B cell (primary cell): ENCODE measurements around the gene SUGP2. TPM values are rescaled to one million over a fixed set of nuclear protein-coding genes. Genes with fewer than 3 reads are reported as not detected.

Experiments used
- ATAC-seq: fragments of 200-7000 bp; cut with Tn5 transposase; one replicate; pipeline ENCODE4 v1.10.0; 2021; ENCODE audit warnings: low read depth, mild to moderate bottlenecking, moderate number of reproducible peaks, moderate library complexity
- CTCF ChIA-PET: fragments of 350-600 bp; sonication (Branson Sonifier 250); formaldehyde crosslinking; loops from one replicate; lab custom pipeline; 2021; ENCODE audit warnings: antibody characterized with exemption, inconsistent platforms; lab: Charles Lee
- POLR2A ChIA-PET: fragments of 350-600 bp; sonication (Branson Sonifier 250); formaldehyde crosslinking; loops from one replicate; lab custom pipeline; 2021; ENCODE audit warnings: antibody characterized with exemption; lab: Charles Lee
- DNase-seq: peaks from one replicate; pipeline ENCODE4 v3.0.0; 2013
- H2AFZ ChIP-seq: 2 replicates; pipeline ENCODE4 v1.6.1; 2012; ENCODE audit warnings: mild to moderate bottlenecking, low read depth, low read length; ENCODE audit not compliant: insufficient read depth, poor library complexity, severe bottlenecking
- H3K27ac ChIP-seq, 2 donors: 1 replicate in 1 of 2; 2 replicates in 1 of 2; pipeline ENCODE4 v1.5.1; 2012 to 2013; ENCODE audit warnings: low read length in 2 of 2, mild to moderate bottlenecking in 2 of 2, moderate library complexity in 1 of 2
- H3K27me3 ChIP-seq, 4 experiments: fragments of 200-600 bp in 1 of 4; sonication (generic) in 1 of 4; replicated peaks in 1 of 4; 1 replicate in 2 of 4; 2 replicates in 2 of 4; pipeline versions ENCODE4 v1.6.1 to v1.7.0; 2013 to 2016; ENCODE audit warnings: low read length in 3 of 4, mild to moderate bottlenecking in 2 of 4, mixed read lengths in 1 of 4, moderate library complexity in 1 of 4; ENCODE audit not compliant: insufficient read depth in 4 of 4, control insufficient read depth in 3 of 4; ENCODE audit errors: control extremely low read depth in 1 of 4
- H3K36me3 ChIP-seq, 2 experiments: replicated peaks in 1 of 2; 1 replicate in 1 of 2; 2 replicates in 1 of 2; pipeline versions ENCODE4 v1.6.1 to v1.7.1; 2013; ENCODE audit warnings: low read length in 1 of 2; ENCODE audit not compliant: insufficient read depth in 2 of 2, control insufficient read depth in 1 of 2; ENCODE audit errors: control extremely low read depth in 1 of 2, extremely low read depth in 1 of 2
- H3K4me1 ChIP-seq, 2 donors: fragments of 200-600 bp in 1 of 2; sonication (generic) in 1 of 2; 1 replicate in 1 of 2; 2 replicates in 1 of 2; pipeline versions ENCODE4 v1.5.1 to v1.6.1; 2013 to 2017; ENCODE audit warnings: low read length in 2 of 2; ENCODE audit not compliant: control insufficient read depth in 2 of 2, insufficient read depth in 2 of 2
- H3K4me2 ChIP-seq: replicated peaks from 2 replicates; pipeline ENCODE3; 2012; ENCODE audit warnings: mild to moderate bottlenecking, low read depth, low read length; ENCODE audit not compliant: poor library complexity, severe bottlenecking
- H3K4me3 ChIP-seq, 5 experiments: fragments of 200-600 bp in 1 of 5; sonication (generic) in 1 of 5; 1 replicate in 3 of 5; 2 replicates in 2 of 5; pipeline versions ENCODE4 v1.5.1 to v1.7.0; 2011 to 2016; ENCODE audit warnings: low read length in 4 of 5, mild to moderate bottlenecking in 4 of 5, low read depth in 2 of 5, control low read depth in 1 of 5, moderate library complexity in 1 of 5; ENCODE audit not compliant: insufficient read depth in 1 of 5; ENCODE audit errors: control extremely low read depth in 1 of 5, extremely low read depth in 1 of 5
- H3K79me2 ChIP-seq: fragments of 200-600 bp; sonication (generic); one replicate; pipeline ENCODE4 v1.6.0; 2016; ENCODE audit warnings: low read length; ENCODE audit not compliant: control insufficient read depth, insufficient read depth
- H3K9ac ChIP-seq: fragments of 200-600 bp; sonication (generic); 2 replicates; pipeline ENCODE4 v1.6.1; 2017; ENCODE audit warnings: mild to moderate bottlenecking, low read length, moderate library complexity
- H3K9me3 ChIP-seq, 3 donors: one replicate each; pipeline versions ENCODE4 v1.6.1 to v1.7.1; 2013; ENCODE audit warnings: low read length in 2 of 3; ENCODE audit not compliant: control insufficient read depth in 2 of 3, insufficient read depth in 1 of 3; ENCODE audit errors: control extremely low read depth in 1 of 3
- H4K20me1 ChIP-seq: 2 replicates; pipeline ENCODE4 v1.6.0; 2012; ENCODE audit warnings: mild to moderate bottlenecking, low read length; ENCODE audit not compliant: insufficient read depth, control insufficient read depth, poor library complexity, severe bottlenecking
- H3K27ac Mint-ChIP-seq: one replicate; pipeline ENCODE4 v1.8.0; 2021; ENCODE audit warnings: mixed read lengths
- H3K27me3 Mint-ChIP-seq: one replicate; pipeline ENCODE4 v1.8.0; 2021; ENCODE audit warnings: mixed read lengths
- H3K4me1 Mint-ChIP-seq: one replicate; pipeline ENCODE4 v1.8.0; 2021; ENCODE audit warnings: mixed read lengths
- H3K4me3 Mint-ChIP-seq: one replicate; pipeline ENCODE4 v1.8.0; 2021; ENCODE audit warnings: mixed read lengths
- H3K9me3 Mint-ChIP-seq: one replicate; pipeline ENCODE4 v1.8.0; 2022; ENCODE audit warnings: mixed read lengths; ENCODE audit not compliant: insufficient read depth
- CTCF ChIP-seq: fragments of 200-600 bp; IDR thresholded peaks from one replicate; pipeline ENCODE4 v1.8.0; 2022; ENCODE audit warnings: antibody characterized with exemption, mild to moderate bottlenecking
- EZH2 ChIP-seq: IDR thresholded peaks from 2 replicates; pipeline ENCODE4 v1.6.1; 2012; ENCODE audit warnings: borderline replicate concordance, low read depth, mild to moderate bottlenecking, moderate library complexity, low read length; ENCODE audit not compliant: insufficient read depth, poor library complexity, severe bottlenecking
- WGBS: methylation state at CpG from one replicate; pipeline ENCODE4 v1.1.5; 2013; ENCODE audit warnings: missing lambda C conversion rate; ENCODE audit not compliant: insufficient coverage; 5-methylcytosine and 5-hydroxymethylcytosine counted together
- intact Hi-C: fragments of 100-400 bp; cut with micrococcal nuclease; formaldehyde crosslinking; loops from one replicate; pipeline ENCODE4 v1.10.0; 2022
- polyA plus RNA-seq: library from polyadenylated mRNA; depleted of rRNA; stranded (reverse); fragments of >200 nt; gene quantifications from 2 replicates; pipeline ENCODE4 v1.2.3, GENCODE V29; 2012
- total RNA-seq, 2 donors: library from RNA; stranded (reverse); fragments of 120-200 nt in 1 of 2; gene quantifications; 1 replicate in 1 of 2; 2 replicates in 1 of 2; pipeline versions ENCODE4 v1.2.3 to v1.2.4, GENCODE V29; 2013 to 2022

The SUGP2 gene
- total and polyA plus RNA-seq, 2 donors (not counting 1 experiment from before 2014, with no cell fraction given) = 132 to 154 TPM

- H4K20me1 ChIP-seq = no peaks in the 10 kb centered on the region
- TF ChIP-seq EZH2 = no peak
- TF ChIP-seq CTCF = no peak
- DNase-seq (no peak), ATAC-seq (no peak)
- Mint-ChIP-seq H3K27ac (no peak overlapping the region), H3K27me3 (no peaks in the 10 kb centered on the region), H3K4me1 (no peaks in the 10 kb centered on the region), H3K4me3 (no peak overlapping the region), H3K9me3 (no peaks in the 10 kb centered on the region)
- no peak overlapping the region for H2AFZ ChIP-seq
- intact Hi-C loops = no loop called here
- 95% methylated on average over 12 of the region's 13 CpGs for WGBS
- no peak overlapping the region for H3K27ac ChIP-seq
- no peaks in the 10 kb centered on the region for H3K27me3 ChIP-seq
- H3K36me3 ChIP-seq = peaks cover 0 to 45% of the 10 kb centered on the region in 2 experiments
- ChIA-PET POLR2A (no interaction called here), CTCF (interaction anchor here (0.7 to 3.8 kb wide), 2 partner anchors 58 to 127 kb away, joined by 3 to 27 read pairs; no protein-coding TSS in a partner anchor)
- no peaks in the 10 kb centered on the region for H3K9me3 ChIP-seq
- H3K4me2 ChIP-seq = no peak overlapping the region
- no peak overlapping the region for H3K4me3 ChIP-seq
- peaks cover 15% of the 10 kb centered on the region for H3K79me2 ChIP-seq
- no peak overlapping the region for H3K9ac ChIP-seq
- no peaks in the 10 kb centered on the region for H3K4me1 ChIP-seq
Observed at GRCh38 chr19:19057317-19057716, 24.0 kb upstream of the SUGP2 start.

- Histone ChIP-seq H4K20me1 (no peaks in the 10 kb centered on the region), H3K36me3 (peaks cover 0 to 50% of the 10 kb centered on the region in 2 experiments), H3K27ac (no peak overlapping the region), H3K4me3 (no peak overlapping the region), H3K4me2 (no peak overlapping the region), H3K27me3 (no peaks in the 10 kb centered on the region), H3K4me1 (no peaks in the 10 kb centered on the region), H3K79me2 (peaks cover 18% of the 10 kb centered on the region), H2AFZ (no peak overlapping the region), H3K9me3 (no peaks in the 10 kb centered on the region), H3K9ac (no peak overlapping the region)
- Mint-ChIP-seq H3K27me3 (no peaks in the 10 kb centered on the region), H3K4me3 (no peak overlapping the region), H3K27ac (no peak overlapping the region), H3K9me3 (no peaks in the 10 kb centered on the region), H3K4me1 (no peaks in the 10 kb centered on the region)
- ChIA-PET CTCF (interaction anchor here (0.7 to 3.8 kb wide), 6 partner anchors 11 to 127 kb away, joined by 3 to 27 read pairs (median 6); no protein-coding TSS in a partner anchor), POLR2A (no interaction called here)
- WGBS = 94% methylated on average over 9 of the region's 9 CpGs
- TF ChIP-seq CTCF (no peak), EZH2 (no peak)
- intact Hi-C loops = no loop called here
- DNase-seq = no peak
- no peak for ATAC-seq
Observed at GRCh38 chr19:19056636-19057275, 23.4 kb upstream of the SUGP2 start.
